Measurements from ENCODE around the gene EIF2S2. TPM values are rescaled to one million over a fixed set of nuclear protein-coding genes. Genes with fewer than 3 reads are reported as not detected.

The EIF2S2 gene
- total RNA-seq, 1 donor, result 115 TPM

DNA sequence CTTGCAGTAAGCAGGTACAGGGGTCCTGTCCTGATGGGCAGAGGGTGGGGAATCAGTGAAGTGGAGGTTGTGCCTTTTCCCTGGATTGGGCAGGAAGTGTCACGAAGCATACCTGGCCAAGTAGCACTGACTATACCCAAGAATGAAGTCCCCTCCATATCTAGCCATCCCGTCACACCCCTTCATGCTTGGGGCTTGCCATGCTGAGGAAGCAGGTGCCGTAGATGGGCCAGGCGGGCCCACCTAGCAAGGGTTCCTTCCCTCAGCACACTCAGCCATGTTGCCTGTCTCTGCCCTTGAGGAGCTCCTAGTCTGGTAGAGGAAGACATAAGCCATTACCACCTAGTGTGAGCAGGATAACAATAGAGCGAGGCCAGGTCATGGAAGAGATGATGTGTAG lies 33.5 kb downstream of the EIF2S2 start:
- DNase-seq (ENCODE audit: low read depth), result no peak
- TF ChIP-seq CTCF (IDR thresholded peaks at IDR 0.05; ENCODE audit: insufficient read depth, low read depth, low read length), result no peak

DNA sequence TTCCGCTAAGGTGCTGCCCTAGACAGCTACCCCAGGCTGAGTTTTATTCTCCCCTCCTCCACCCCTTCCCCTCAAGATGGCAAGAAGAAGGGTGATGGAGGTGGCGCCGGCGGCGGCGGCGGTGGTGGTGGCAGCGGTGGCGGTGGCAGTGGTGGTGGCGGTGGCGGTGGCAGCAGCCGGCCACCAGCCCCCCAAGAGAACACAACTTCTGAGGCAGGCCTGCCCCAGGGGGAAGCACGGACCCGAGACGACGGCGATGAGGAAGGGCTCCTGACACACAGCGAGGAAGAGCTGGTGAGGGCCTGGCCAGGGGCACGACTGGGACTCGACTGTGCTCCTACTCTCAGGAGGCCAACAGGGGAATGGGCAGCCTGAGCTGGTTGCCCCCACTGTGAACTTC lies 35.1 kb downstream of the EIF2S2 start:
- no peak for TF ChIP-seq CTCF (IDR thresholded peaks at IDR 0.05; ENCODE audit: insufficient read depth, low read depth, low read length)
- H3K4me3 ChIP-seq (ENCODE audit: low read depth, low read length), result no peak overlapping the region
- no peak for DNase-seq (ENCODE audit: low read depth)

More for the DNA sequence above, 33.5 kb downstream of the EIF2S2 start:
- no peak overlapping the region for H3K4me3 ChIP-seq (ENCODE audit: low read depth, low read length)

DNA sequence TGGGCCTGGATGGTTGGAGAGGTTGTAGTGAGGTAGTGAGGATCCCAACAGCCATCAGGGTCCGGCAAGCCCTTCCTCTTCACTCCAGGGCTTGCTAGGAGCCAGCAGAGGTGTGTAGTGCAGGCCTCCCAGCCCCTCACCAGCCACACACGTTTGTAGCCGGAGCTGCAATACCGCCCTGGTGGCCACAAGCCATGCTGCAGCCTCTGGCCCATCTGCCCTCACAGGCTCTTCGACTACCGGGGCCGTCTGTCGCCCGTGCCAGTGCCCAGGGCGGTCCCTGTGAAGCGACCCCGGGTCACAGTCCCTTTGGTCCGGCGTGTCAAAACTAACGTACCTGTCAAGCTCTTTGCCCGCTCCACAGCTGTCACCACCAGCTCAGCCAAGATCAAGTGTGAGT lies 36.4 kb downstream of the EIF2S2 start:
- H3K4me3 ChIP-seq (ENCODE audit: low read depth, low read length), result no peak overlapping the region
- no peak for TF ChIP-seq CTCF (IDR thresholded peaks at IDR 0.05; ENCODE audit: insufficient read depth, low read depth, low read length)
- DNase-seq (ENCODE audit: low read depth), result no peak

GRCh38 chr20:34074101-34074760 lies 37.8 kb downstream of the EIF2S2 start:
- DNase-seq (ENCODE audit: low read depth), result no peak
- no peak for TF ChIP-seq CTCF (IDR thresholded peaks at IDR 0.05; ENCODE audit: insufficient read depth, low read depth, low read length)
- no peak overlapping the region for H3K4me3 ChIP-seq (ENCODE audit: low read depth, low read length)

- H3K4me3 ChIP-seq (ENCODE audit: low read depth, low read length), result no peak overlapping the region
- TF ChIP-seq CTCF (IDR thresholded peaks at IDR 0.05; ENCODE audit: insufficient read depth, low read depth, low read length), result no peak
- DNase-seq (ENCODE audit: low read depth), result no peak
Observed at GRCh38 chr20:34072778-34073177, 39.3 kb downstream of the EIF2S2 start.

DNA sequence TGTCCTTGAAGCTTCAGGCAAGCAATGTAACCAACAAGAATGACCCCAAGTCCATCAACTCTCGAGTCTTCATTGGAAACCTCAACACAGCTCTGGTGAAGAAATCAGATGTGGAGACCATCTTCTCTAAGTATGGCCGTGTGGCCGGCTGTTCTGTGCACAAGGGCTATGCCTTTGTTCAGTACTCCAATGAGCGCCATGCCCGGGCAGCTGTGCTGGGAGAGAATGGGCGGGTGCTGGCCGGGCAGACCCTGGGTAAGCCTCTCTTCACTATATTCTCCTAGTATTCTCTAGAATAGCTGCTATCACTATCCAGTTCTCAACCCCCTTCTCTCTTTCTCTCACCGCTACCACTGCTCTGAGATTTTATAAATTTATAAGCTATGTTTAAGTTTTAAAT lies 40.0 kb downstream of the EIF2S2 start:
- H3K4me3 ChIP-seq (ENCODE audit: low read depth, low read length), result no peak overlapping the region
- no peak for DNase-seq (ENCODE audit: low read depth)
- TF ChIP-seq CTCF (IDR thresholded peaks at IDR 0.05; ENCODE audit: insufficient read depth, low read depth, low read length), result no peak

DNA sequence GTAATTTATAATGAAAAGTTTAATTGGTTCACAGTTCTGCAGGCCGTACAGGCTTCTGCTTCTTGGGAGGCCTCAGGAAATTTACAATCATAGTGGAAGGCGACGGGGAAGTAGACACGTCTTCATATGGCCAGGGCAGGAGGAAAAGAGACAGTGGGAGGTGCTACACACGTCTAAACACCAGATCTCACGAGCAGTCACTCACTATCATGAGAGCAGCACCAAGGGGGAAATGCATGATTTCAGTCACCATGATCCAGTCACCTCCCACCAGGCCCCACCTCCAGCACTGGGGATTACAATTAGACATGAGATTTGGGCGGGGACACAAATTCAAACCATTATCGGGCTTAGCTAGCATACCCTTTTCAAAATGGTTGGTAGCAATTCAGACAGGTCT lies 41.2 kb downstream of the EIF2S2 start:
- H3K4me3 ChIP-seq (ENCODE audit: low read depth, low read length), result no peak overlapping the region
- no peak for DNase-seq (ENCODE audit: low read depth)
- TF ChIP-seq CTCF (IDR thresholded peaks at IDR 0.05; ENCODE audit: insufficient read depth, low read depth, low read length), result no peak
